GM12801 (cell line): ENCODE data around the gene RALGPS1.

Experiments
- TF ChIP-seq, protein P1 (sequence below): IDR thresholded peaks from one replicate; pipeline ENCODE4 v1.5.1; 2011; ENCODE audit warnings: control low read depth; ENCODE audit not compliant: insufficient read length; ENCODE audit errors: extremely low read depth

The RALGPS1 gene

DNA sequence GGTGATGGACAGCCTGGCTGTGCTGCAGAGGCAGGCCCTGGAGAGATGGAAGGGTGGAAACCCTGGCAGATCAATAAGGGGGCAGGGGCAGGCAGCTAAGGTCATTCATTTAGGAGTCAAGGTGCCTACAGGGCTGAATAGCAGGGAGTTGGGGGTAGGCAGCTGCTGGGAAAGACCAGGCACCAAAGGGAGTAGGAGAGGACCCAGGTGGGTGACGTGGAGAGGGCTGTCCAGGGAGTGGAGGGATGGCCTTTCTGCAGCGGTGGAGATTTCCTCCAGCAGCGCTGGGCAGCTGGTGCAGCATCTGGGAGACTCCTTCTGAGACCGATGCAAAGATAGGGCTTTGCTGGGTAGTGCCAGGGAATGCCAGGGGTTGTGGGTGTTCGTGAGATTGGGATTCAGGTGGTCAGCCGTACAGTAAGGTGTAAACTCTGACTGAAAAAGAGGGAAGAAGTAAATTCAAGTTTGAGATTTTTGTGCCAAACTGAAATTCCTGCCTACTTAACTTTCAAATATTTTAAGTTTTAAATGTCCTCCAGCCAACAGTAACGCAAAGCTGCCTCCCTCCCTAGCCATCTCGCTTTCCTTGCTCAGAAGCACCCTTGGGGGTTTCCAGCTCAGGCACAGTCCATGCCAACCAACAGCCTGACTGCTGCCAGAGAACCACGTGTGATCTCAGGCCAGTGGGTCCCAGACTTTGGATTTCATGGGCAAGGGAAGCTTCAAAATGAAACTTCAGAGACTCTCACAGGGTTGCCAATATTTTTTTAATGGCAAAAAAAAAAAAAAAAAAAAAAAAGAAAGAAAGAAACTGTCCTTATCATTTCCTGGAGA is 226.5 kb downstream of the RALGPS1 start:
- TF ChIP-seq, protein P1, sequence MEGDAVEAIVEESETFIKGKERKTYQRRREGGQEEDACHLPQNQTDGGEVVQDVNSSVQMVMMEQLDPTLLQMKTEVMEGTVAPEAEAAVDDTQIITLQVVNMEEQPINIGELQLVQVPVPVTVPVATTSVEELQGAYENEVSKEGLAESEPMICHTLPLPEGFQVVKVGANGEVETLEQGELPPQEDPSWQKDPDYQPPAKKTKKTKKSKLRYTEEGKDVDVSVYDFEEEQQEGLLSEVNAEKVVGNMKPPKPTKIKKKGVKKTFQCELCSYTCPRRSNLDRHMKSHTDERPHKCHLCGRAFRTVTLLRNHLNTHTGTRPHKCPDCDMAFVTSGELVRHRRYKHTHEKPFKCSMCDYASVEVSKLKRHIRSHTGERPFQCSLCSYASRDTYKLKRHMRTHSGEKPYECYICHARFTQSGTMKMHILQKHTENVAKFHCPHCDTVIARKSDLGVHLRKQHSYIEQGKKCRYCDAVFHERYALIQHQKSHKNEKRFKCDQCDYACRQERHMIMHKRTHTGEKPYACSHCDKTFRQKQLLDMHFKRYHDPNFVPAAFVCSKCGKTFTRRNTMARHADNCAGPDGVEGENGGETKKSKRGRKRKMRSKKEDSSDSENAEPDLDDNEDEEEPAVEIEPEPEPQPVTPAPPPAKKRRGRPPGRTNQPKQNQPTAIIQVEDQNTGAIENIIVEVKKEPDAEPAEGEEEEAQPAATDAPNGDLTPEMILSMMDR: no peak

DNA sequence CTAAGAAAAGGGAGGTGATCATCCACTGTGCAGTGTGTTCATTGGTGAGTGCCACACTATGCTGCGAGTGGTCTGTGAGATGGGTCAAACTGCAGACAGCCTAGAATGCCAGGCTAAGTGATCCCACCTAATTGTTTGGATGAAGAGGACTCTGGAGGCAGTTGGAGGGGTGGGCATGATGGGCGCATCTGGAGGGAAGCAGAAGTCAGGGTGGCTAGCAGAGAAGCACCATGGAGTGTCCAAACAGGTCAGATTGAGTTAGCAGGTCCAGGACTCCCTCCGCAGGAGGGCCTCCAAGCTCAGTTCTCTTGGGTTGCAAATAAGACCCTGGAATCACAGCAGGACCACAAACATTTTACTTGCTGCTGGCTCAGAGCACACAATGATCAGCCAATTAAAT is 227.7 kb downstream of the RALGPS1 start:
- TF ChIP-seq, protein P1: no peak

DNA sequence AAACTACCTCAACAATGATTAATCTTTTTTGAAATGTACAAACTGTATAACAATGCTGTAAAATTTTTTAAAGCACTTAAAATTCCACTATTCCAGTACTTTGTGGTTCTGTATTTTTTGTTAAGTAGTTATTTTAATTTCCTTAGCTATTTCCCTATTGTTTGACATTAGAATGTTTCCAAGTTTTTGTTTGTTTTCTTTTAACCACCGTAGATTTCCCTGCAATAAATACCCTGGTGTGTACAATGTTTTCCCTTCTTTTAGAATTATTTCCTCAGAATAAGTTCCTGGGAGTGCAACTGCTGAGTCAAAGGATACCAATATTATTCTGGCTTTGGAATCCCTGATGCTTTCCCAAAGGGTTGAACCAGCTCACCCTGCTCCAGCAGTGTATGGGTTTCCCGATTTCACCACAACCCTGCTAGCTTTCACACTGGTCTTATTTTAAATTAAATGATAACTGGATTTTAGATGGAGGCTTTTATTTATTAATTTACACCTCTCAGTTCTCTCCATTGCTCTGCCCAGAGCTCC is 228.4 kb downstream of the RALGPS1 start:
- TF ChIP-seq, protein P1: no peak

DNA sequence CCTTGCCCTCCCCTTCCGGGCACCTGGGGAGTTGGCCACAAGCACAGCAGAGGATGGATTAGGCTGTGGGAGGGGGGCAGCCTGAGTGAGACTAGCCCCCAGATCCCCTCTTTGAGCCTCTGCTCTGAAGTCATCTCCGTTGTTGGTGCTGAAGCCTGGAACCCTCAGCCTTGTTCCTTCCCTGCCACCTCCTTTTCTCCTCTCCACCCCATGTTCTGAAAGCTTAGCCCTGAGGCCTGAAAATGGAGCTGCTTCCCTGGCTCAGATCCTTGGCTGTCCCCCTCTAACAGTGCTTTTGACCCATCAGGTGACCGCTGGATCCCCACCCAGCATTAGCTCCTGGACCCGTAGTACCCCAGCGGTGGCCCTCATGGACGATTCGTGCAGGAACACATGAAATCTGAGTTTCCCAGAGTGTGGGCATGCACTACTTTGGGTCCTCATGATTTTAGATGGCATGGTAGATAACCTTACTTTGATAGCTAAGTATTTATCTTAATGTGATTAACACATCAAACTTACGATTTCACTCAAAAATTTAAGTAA is 229.4 kb downstream of the RALGPS1 start:
- TF ChIP-seq, protein P1: no peak

DNA sequence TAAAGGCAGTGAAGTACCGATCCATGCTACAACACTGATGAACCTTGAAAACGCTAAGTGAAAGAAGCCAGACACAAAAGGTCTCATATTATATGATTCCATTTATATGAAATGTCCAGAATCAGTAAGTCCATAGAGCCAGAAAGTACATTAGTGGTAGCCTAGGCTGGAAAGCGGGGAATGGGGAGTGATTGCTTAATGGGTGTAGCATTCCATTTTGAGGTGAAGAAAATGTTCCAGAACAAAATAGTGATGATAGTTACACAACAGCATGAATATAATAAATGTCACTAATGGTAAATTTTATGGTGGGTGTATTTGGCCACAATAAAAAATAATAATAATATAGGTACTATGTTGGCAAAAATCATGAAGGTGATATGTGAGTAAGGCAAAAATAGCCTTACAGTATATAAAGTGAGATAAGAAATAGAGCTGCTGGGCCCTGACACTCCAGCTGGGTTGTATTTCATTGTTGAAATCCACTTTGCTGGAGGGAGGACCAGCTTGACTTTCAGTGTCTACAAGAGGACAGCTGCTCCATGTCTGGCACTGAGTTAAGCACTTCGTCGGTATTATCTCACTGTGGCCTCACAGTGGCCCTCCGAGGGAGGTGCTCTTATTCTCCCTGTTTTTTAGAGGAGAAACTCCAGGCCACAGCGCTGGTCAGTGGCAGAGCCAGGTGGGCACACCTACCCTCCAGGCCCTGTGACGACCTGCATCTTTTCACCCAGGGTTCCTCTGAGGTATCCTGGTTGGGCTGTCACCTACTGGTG is 230.3 kb downstream of the RALGPS1 start:
- TF ChIP-seq, protein P1: no peak

DNA sequence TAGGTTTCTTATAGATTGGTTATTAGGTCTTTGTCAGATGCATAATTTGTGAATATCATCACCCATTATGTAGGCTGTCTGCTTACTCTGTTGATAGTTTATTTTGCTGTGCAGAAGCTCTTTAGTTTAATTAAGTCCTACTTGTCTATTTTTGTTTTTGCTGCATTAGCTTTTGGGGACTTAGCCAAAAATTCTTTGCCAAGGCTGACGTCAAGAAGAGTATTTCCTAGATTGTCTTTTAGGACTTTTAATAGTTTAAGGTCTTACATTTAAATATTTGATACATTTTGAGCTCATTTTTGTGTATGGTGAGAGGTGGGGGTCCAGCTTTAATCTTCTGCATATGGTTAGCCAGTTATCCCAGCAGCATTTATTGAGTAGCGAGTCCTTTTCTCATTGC is 232.7 kb downstream of the RALGPS1 start:
- TF ChIP-seq, protein P1: no peak

DNA sequence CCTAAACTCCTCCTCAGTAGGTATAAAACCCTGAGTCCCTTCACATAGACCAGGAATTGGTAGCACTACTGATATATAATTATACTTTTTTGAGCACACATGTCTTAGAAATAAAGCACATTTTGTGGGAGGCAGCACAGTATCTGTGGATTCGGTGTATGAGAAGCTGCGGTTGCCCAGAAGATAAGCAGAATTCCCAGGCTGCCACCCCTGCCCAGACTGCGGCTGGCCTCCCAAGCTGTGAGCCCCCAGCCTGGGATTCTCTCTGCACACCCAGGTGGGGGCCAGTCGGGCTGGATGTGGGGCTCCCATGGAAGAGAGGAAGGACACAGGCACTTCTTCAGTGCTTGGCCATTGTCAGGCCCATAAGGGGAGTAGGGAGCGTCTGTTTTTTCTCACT is 233.4 kb downstream of the RALGPS1 start:
- TF ChIP-seq, protein P1: no peak
